UCSD-AML1 (cell line): ENCODE results near the gene BACH1.
"Not testable (repeated sequence)": the region's sequence is repeated elsewhere in the genome, so short reads cannot be mapped to it uniquely, and the experiment has no call there.

ENCODE experiments used
- DNase-seq: peaks from one replicate; lab custom pipeline; 2025; ENCODE audit not compliant: unreplicated experiment; lab: John Stamatoyannopoulos, UW

BACH1 gene

DNA sequence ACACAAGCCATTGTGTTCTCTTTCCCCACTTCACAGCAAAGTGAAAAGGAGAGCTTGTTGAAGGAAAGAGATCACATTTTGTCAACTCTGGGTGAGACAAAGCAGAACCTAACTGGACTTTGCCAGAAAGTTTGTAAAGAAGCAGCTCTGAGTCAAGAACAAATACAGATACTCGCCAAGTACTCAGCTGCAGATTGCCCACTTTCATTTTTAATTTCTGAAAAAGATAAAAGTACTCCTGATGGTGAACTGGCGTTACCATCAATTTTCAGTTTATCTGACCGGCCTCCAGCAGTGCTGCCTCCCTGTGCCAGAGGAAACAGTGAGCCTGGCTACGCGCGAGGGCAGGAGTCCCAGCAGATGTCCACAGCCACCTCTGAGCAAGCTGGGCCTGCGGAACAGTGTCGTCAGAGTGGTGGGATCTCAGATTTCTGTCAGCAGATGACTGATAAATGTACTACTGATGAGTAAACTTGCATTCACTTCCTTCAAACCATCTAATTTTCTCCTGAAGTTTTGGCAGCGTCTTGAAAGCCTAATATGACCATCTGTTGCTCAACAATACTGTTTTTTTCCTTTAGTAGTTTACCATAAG lies 43.7 kb downstream of the BACH1 start:
- DNase-seq = no peak

- DNase-seq = no peak
Measured at GRCh38 chr21:29343519-29343918, 44.8 kb downstream of the BACH1 start.

- no peak for DNase-seq
Measured at GRCh38 chr21:29346281-29346680, 47.6 kb downstream of the BACH1 start.

GRCh38 chr21:29346771-29347170 lies 48.0 kb downstream of the BACH1 start:
- no peak for DNase-seq

DNA sequence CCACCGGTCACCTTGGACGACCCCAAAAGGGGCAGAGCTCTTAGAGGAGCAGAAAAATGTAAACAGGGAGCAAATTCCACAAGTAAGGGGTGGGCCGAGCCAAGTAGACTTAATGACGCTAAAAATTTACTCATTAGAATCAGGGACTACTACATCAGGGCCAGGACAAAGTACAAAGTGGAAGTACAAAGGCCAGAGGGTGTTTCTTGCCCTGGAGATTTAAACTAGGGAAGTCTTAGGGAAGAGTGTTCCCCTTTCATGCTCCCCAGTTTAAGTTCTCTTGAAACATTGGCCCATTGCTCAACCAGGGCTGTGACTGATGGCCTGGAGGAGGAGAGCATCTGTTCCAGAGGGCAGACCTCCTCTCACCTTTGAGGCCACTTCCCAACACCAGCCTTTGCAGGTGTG lies 48.6 kb downstream of the BACH1 start:
- DNase-seq = no peak

- DNase-seq = no peak
Measured at GRCh38 chr21:29349702-29350101, 51.0 kb downstream of the BACH1 start.

- DNase-seq = no peak
Measured at GRCh38 chr21:29350246-29350779, 51.6 kb downstream of the BACH1 start.

- DNase-seq = no peak
Measured at GRCh38 chr21:29351691-29352090, 53.0 kb downstream of the BACH1 start.

DNA sequence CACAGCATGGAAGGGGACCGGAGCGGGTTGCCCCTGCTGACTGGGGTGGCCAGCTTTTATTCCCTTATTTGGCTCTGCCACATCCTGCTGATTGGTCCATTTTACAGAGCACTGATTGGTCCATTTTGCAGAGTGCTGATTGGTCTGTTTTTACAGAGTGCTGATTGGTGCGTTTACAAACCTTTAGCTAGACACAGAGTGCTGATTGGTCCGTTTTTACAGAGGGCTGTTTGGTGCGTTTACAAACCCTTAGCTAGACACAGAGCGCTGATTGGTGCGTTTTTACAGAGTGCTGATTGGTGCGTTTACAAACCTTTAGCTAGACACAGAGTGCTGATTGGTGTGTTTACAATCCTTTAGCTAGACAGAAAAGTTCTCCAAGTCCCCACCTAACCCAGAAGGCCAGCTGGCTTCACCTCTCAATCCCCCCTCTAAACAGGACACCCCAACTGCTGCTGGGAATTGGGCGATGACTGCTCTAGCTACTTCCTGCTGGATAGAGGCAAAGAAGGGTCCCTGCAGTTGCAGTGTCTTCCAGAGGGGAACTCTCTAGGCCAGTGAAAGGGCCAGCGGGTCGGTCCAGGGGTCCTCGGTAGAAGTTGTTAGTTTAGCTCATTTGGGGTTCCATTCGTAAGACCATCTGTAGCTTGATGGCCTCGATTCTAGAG lies 56.5 kb downstream of the BACH1 start:
- not testable (repeated sequence) for DNase-seq

GRCh38 chr21:29356291-29356690 lies 57.6 kb downstream of the BACH1 start:
- not testable (repeated sequence) for DNase-seq

DNA sequence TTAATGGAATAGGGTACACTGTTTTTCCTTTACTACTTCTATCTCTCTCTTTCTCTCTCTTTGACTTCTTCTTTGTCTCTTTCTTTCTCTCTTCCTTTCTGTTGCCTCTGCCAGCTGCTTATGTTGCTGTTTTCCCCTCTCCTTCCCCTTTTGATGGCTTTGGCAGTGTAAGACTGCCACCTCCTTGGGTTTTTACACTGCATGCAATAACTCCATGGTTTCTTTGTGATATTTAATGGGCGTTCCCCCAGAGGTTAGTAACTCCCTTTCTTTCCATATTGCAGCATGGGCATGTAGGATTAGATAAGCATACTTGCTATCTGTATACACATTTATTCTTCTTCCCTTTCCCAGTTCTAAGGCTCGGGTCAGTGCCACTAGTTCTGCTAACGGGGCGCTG lies 58.1 kb downstream of the BACH1 start:
- not testable (repeated sequence) for DNase-seq

DNA sequence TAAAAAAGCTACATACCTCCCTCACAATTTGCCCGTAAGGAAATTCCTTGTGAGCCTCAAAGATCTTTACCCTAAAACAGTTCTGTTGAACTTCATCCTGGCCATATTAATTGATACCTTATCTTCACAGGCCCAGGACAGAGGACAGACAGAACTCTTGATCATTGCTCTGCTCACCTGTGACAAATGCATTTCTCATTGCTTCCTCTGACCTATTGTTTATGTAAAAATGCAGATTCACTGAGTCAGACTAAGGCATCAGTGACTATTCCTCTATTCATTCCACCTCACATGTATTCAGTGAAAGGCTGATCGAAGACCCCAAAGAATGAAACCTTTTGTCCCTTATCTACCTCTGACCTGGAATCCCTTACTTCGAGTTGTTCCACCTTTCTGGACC lies 61.0 kb downstream of the BACH1 start:
- no peak for DNase-seq

DNA sequence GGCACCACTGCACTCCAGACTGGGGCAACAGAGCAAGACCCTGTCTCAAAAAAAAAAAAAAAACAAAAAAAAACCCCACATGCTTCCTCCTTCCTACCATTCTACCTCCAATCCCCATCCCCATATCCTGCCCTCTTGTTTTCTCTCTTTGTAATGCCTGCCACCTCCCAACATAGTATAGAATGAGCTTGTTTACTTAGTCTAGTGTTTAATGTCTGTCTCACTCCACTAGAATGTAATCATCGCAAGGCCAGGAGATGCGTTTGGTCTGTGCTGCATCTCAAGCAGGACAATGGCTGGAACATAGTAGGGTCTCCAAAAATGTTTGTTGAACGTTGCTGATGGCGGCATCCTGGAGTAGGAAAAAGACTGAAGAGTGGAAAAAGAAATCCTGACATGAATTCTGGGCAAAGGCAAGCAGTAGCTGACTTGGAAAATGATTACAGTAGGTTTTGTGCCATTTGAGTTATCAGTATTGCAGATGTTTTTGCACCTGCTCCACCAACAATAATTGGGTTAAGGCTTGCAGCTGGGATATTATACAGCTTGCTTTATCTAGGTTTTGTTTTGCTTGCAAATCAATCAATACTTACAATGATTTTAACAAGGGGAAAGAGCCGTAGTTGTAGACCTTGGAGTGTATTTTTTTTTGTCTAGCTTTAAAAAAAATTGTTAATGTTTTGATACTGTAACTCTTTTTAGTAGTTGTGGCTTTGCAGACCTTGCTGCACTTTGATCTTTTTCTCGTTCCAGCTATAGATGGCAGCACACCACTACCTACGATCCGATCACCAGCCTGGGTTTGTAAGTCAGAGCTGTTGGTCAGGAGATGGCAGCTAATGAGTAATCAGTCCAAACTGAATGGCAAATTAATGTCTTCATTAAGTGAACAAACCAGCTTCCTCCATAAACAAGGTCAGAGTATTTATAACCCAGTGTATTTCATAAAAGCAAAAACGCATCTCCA lies 62.4 kb downstream of the BACH1 start:
- no peak for DNase-seq

DNA sequence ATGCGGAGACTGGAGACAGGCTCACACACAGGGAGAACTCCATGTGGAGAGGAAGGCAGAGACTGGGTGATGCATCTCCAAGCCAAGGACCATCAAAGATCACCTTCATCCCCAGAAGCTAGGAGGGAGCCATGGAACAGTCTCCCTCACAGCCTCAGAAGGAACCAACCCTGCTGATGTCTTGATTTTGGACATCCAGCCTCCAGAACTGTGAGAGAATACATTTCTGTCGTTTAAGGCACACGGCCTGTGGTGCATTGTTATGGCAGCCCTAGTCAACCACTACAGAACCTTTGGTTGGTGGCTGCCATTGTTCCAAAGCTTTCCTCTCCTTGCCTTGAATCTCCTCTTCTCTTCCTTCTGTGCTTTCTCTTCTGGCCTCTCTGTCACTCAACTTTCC lies 64.0 kb downstream of the BACH1 start:
- no peak for DNase-seq

DNA sequence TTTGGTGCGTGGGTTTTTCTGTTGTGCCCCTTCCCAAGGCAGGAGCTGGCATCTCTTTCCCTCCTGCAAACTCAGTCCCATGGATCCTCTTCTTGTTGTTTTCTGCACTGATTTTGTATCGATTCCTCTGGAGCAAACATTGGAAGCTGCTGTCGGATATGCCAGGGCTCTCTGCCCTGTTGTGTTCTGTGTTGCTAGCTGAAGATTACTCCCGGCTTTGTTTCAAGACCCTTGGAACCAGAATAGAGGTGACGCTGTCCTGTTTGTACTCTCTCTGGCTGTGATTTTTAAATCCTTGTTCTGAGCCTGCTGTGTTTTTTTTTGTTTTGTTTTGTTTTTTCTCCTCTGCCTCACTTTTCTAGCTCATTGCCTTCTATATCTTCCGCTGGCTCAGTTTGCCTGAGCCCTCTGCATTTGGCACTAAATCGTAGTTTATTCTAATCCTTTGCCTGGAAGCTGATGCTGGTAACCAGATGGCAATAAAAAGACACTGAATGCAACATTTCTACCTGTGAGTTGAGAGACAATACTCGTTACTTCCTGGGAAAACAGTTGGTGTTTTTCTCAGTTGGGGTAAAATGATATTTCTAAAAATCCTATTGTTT lies 67.0 kb downstream of the BACH1 start:
- no peak for DNase-seq

- no peak for DNase-seq
Measured at GRCh38 chr21:29366532-29366931, 67.8 kb downstream of the BACH1 start.

DNA sequence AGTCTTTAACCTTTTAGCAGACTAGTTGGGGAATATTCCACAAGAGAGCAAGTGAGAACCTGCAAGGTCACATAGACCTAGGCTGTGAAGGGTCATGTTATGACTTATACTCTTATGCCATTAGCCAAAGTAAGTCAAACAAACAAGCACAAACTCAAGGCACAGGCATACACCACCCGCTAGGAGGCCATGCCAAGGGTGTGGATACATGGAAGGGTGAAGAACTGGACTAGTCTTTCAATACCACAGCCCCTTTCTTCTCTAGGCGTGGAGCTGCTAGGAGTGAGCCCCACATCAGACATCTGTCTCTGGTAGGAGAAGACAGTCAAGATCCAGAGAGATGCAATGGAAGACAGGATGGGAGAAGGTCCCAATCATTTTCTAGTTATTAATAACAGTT lies 68.6 kb downstream of the BACH1 start:
- no peak for DNase-seq

DNA sequence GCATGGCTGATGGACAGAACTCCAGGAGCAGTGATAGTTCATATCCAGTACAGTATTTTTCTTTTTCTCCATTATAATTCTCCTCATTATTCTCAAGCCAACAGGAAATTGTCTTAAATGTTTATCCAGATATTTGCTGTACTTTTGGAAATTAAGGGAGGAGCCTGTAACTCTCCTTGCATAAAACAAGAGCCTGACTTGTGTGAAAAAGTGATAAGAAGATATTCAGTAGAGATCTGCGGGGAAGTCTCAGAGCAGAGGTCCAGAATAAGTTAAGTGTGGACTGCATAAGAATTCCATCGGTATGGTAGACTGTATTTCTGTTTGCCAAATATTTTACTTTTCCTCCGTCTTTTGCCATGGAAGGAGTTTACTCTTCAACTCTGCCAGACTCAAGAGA lies 70.2 kb downstream of the BACH1 start:
- DNase-seq = no peak

DNA sequence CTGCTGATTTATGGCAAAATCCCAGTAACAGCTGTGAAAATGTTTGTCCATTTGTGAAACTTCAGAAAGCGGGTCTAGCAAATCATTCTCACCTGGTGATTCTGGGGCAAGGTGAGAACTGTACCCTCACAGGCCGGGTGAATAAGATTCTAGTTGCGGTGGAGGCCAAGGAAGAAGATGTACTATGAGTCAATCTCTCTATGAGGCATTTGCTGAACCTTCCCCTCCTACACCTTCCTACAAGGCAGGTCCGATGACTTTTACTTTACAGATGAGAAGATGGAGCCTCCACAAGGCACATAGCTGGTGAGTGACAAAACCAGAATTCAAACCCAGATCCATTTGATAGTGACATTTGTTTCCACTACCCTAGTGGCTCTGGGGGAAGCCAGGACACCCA lies 72.7 kb downstream of the BACH1 start:
- no peak for DNase-seq

DNA sequence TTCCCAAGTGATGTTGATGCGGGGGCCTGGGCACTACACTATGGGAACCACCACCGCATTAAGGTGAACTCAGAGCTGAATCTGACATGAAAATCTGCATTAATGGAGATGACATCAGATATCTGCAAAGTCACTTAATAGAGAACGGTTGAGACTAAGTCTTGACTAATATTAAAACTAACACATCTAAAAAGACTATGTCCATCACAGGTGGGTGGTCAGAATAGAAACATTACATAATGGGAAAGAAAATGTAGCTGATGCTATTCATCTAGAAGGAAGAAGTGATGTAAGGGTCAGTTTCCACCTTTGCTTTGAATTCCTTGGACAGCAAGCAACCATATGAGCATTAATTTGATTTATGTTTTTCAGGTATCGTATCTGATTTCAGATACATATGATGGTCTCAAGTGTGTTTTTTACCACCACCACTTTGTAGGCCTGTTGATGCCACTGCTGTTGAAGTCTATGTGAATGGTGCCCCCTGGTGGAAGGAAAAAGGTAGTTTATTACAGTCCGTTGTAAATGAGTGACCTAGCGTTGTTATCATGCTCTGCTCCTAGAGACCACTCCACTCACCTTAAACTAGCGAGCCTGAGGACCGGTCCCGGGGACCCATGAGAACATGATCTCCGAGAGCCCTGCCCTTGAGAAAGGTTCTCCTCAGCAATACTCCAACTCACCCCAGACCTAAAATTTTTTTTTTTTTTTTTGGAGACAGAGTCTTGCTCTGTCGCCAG lies 73.5 kb downstream of the BACH1 start:
- DNase-seq = no peak

DNA sequence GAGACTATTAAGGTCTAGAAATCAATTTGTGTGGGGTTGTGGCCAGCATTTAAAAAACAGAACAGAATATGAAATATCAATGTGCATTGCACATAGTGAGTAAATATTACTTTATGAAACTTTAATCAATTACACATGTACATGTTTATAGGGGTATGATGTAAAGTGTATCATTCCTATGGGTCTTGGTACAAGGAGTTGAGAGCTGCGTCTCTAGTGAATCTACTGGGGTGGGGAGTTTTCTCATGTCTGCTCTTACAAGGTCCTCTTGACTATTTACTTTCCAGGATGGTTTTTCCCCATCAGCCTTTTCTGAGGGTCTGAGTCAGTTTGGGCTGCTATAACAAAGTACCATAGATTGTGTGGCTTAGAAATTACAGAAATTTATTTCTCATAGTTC lies 75.8 kb downstream of the BACH1 start:
- DNase-seq = no peak
